ENCODE measurements around the gene DACT3.

DACT3 gene

GRCh38 chr19:46689358-46689757 is 28.4 kb upstream of the DACT3 start:
- H4K91ac ChIP-seq (ENCODE audit: low read depth, low read length) = no peak overlapping the region
- H2AFZ ChIP-seq (ENCODE audit: insufficient read depth, low read length, poor library complexity) = no peak overlapping the region
- H2BK5ac ChIP-seq (ENCODE audit: low read depth, low read length, poor library complexity) = no peak overlapping the region
- no peaks in the 10 kb centered on the region for H3K79me2 ChIP-seq (ENCODE audit: control insufficient read depth, insufficient read depth, low read length, poor library complexity)
- no peak overlapping the region for H2BK120ac ChIP-seq (ENCODE audit: insufficient read depth, low read length, poor library complexity)
- no peak overlapping the region for H4K8ac ChIP-seq (ENCODE audit: low read depth, low read length)
- H2BK12ac ChIP-seq (ENCODE audit: low read length) = no peak overlapping the region
- no peak overlapping the region for H2AK5ac ChIP-seq (ENCODE audit: low read length)
- H3K27ac ChIP-seq (ENCODE audit: low read depth, low read length) = no peak overlapping the region
- WGBS (ENCODE audit: extremely low coverage, insufficient coverage, insufficient read length) = no CpG with 5 or more reads among the region's 14 CpGs
- no peak overlapping the region for H3K9ac ChIP-seq (ENCODE audit: low read length)
- H3K14ac ChIP-seq (ENCODE audit: low read length) = no peak overlapping the region
- no peaks in the 10 kb centered on the region for H3K9me3 ChIP-seq (ENCODE audit: insufficient read depth, low read depth, low read length)
- no peak overlapping the region for H3K4ac ChIP-seq (ENCODE audit: low read depth, low read length)
- H3K27me3 ChIP-seq (ENCODE audit: insufficient read depth, low read length) = no peaks in the 10 kb centered on the region
- H3K79me1 ChIP-seq (ENCODE audit: low read length) = no peaks in the 10 kb centered on the region
- H4K12ac ChIP-seq (ENCODE audit: low read depth, low read length) = no peak overlapping the region
- H3K4me3 ChIP-seq (ENCODE audit: low read depth, low read length) = no peak overlapping the region
- DNase-seq = no peak
- H3K36me3 ChIP-seq (ENCODE audit: control insufficient read depth in 1 of 2, insufficient read depth in 2 of 2, low read length in 2 of 2) = peaks cover 74 to 84% of the 10 kb centered on the region in 2 experiments
- H3K4me1 ChIP-seq (ENCODE audit: control insufficient read depth in 1 of 2, insufficient read depth in 2 of 2, low read length in 2 of 2) = no peaks in the 10 kb centered on the region
- H3K23ac ChIP-seq (ENCODE audit: low read length) = no peak overlapping the region
- H3K4me2 ChIP-seq (ENCODE audit: low read length) = no peak overlapping the region
- H3K18ac ChIP-seq (ENCODE audit: low read length) = no peak overlapping the region

GRCh38 chr19:46687438-46688145 is 26.6 kb upstream of the DACT3 start:
- H2AFZ ChIP-seq (ENCODE audit: insufficient read depth, low read length, poor library complexity) = no peak overlapping the region
- H3K4me1 ChIP-seq (ENCODE audit: control insufficient read depth in 1 of 2, insufficient read depth in 2 of 2, low read length in 2 of 2) = no peaks in the 10 kb centered on the region
- no peak overlapping the region for H3K14ac ChIP-seq (ENCODE audit: low read length)
- no peak overlapping the region for H3K4ac ChIP-seq (ENCODE audit: low read depth, low read length)
- no peak for DNase-seq
- H3K9me3 ChIP-seq (ENCODE audit: insufficient read depth, low read depth, low read length) = no peaks in the 10 kb centered on the region
- peaks cover 71 to 77% of the 10 kb centered on the region in 2 experiments for H3K36me3 ChIP-seq (ENCODE audit: control insufficient read depth in 1 of 2, insufficient read depth in 2 of 2, low read length in 2 of 2)
- H3K23ac ChIP-seq (ENCODE audit: low read length) = no peak overlapping the region
- no peaks in the 10 kb centered on the region for H3K27me3 ChIP-seq (ENCODE audit: insufficient read depth, low read length)
- no peak overlapping the region for H4K12ac ChIP-seq (ENCODE audit: low read depth, low read length)
- H2BK12ac ChIP-seq (ENCODE audit: low read length) = no peak overlapping the region
- WGBS (ENCODE audit: extremely low coverage, insufficient coverage, insufficient read length) = no CpG with 5 or more reads among the region's 6 CpGs
- H4K8ac ChIP-seq (ENCODE audit: low read depth, low read length) = no peak overlapping the region
- H2BK5ac ChIP-seq (ENCODE audit: low read depth, low read length, poor library complexity) = no peak overlapping the region
- H3K4me3 ChIP-seq (ENCODE audit: low read depth, low read length) = no peak overlapping the region
- no peak overlapping the region for H4K91ac ChIP-seq (ENCODE audit: low read depth, low read length)
- H2BK120ac ChIP-seq (ENCODE audit: insufficient read depth, low read length, poor library complexity) = no peak overlapping the region
- H3K18ac ChIP-seq (ENCODE audit: low read length) = no peak overlapping the region
- no peak overlapping the region for H3K9ac ChIP-seq (ENCODE audit: low read length)
- no peaks in the 10 kb centered on the region for H3K79me1 ChIP-seq (ENCODE audit: low read length)
- no peak overlapping the region for H2AK5ac ChIP-seq (ENCODE audit: low read length)
- no peak overlapping the region for H3K27ac ChIP-seq (ENCODE audit: low read depth, low read length)
- H3K79me2 ChIP-seq (ENCODE audit: control insufficient read depth, insufficient read depth, low read length, poor library complexity) = no peaks in the 10 kb centered on the region
- H3K4me2 ChIP-seq (ENCODE audit: low read length) = no peak overlapping the region

GRCh38 chr19:46685189-46685588 is 24.2 kb upstream of the DACT3 start:
- H3K79me2 ChIP-seq (ENCODE audit: control insufficient read depth, insufficient read depth, low read length, poor library complexity) = no peaks in the 10 kb centered on the region
- no peak overlapping the region for H2BK12ac ChIP-seq (ENCODE audit: low read length)
- H3K9me3 ChIP-seq (ENCODE audit: insufficient read depth, low read depth, low read length) = no peaks in the 10 kb centered on the region
- no CpG with 5 or more reads among the region's 3 CpGs for WGBS (ENCODE audit: extremely low coverage, insufficient coverage, insufficient read length)
- no peak overlapping the region for H3K4me2 ChIP-seq (ENCODE audit: low read length)
- no peak overlapping the region for H3K23ac ChIP-seq (ENCODE audit: low read length)
- H4K8ac ChIP-seq (ENCODE audit: low read depth, low read length) = no peak overlapping the region
- no peak overlapping the region for H4K91ac ChIP-seq (ENCODE audit: low read depth, low read length)
- no peak overlapping the region for H3K14ac ChIP-seq (ENCODE audit: low read length)
- H3K9ac ChIP-seq (ENCODE audit: low read length) = no peak overlapping the region
- H3K79me1 ChIP-seq (ENCODE audit: low read length) = no peaks in the 10 kb centered on the region
- no peak overlapping the region for H2BK120ac ChIP-seq (ENCODE audit: insufficient read depth, low read length, poor library complexity)
- H3K4me3 ChIP-seq (ENCODE audit: low read depth, low read length) = no peak overlapping the region
- H2BK5ac ChIP-seq (ENCODE audit: low read depth, low read length, poor library complexity) = no peak overlapping the region
- no peaks in the 10 kb centered on the region for H3K4me1 ChIP-seq (ENCODE audit: control insufficient read depth in 1 of 2, insufficient read depth in 2 of 2, low read length in 2 of 2)
- no peak overlapping the region for H3K4ac ChIP-seq (ENCODE audit: low read depth, low read length)
- no peaks in the 10 kb centered on the region for H3K27me3 ChIP-seq (ENCODE audit: insufficient read depth, low read length)
- H3K27ac ChIP-seq (ENCODE audit: low read depth, low read length) = no peak overlapping the region
- H3K18ac ChIP-seq (ENCODE audit: low read length) = no peak overlapping the region
- peaks cover 63 to 64% of the 10 kb centered on the region in 2 experiments for H3K36me3 ChIP-seq (ENCODE audit: control insufficient read depth in 1 of 2, insufficient read depth in 2 of 2, low read length in 2 of 2)
- H2AFZ ChIP-seq (ENCODE audit: insufficient read depth, low read length, poor library complexity) = no peak overlapping the region
- H4K12ac ChIP-seq (ENCODE audit: low read depth, low read length) = no peak overlapping the region
- H2AK5ac ChIP-seq (ENCODE audit: low read length) = no peak overlapping the region
- DNase-seq = no peak

GRCh38 chr19:46678110-46678732 is 17.2 kb upstream of the DACT3 start:
- Histone ChIP-seq H3K4me2 (ENCODE audit: low read length) (no peak overlapping the region), H3K27ac (ENCODE audit: low read depth, low read length) (no peak overlapping the region), H3K4ac (ENCODE audit: low read depth, low read length) (no peak overlapping the region), H4K91ac (ENCODE audit: low read depth, low read length) (no peak overlapping the region), H3K79me2 (ENCODE audit: control insufficient read depth, insufficient read depth, low read length, poor library complexity) (no peaks in the 10 kb centered on the region), H3K36me3 (ENCODE audit: control insufficient read depth in 1 of 2, insufficient read depth in 2 of 2, low read length in 2 of 2) (peaks cover 64 to 74% of the 10 kb centered on the region in 2 experiments), H3K27me3 (ENCODE audit: insufficient read depth, low read length) (no peaks in the 10 kb centered on the region), H3K14ac (ENCODE audit: low read length) (no peak overlapping the region), H3K18ac (ENCODE audit: low read length) (no peak overlapping the region), H3K4me3 (ENCODE audit: low read depth, low read length) (no peak overlapping the region), H3K9ac (ENCODE audit: low read length) (no peak overlapping the region), H3K4me1 (ENCODE audit: control insufficient read depth in 1 of 2, insufficient read depth in 2 of 2, low read length in 2 of 2) (no peaks in the 10 kb centered on the region), H2BK120ac (ENCODE audit: insufficient read depth, low read length, poor library complexity) (no peak overlapping the region), H2AK5ac (ENCODE audit: low read length) (no peak overlapping the region), H2AFZ (ENCODE audit: insufficient read depth, low read length, poor library complexity) (no peak overlapping the region), H3K9me3 (ENCODE audit: insufficient read depth, low read depth, low read length) (peaks cover 6% of the 10 kb centered on the region), H4K8ac (ENCODE audit: low read depth, low read length) (no peak overlapping the region), H3K79me1 (ENCODE audit: low read length) (no peaks in the 10 kb centered on the region), H3K23ac (ENCODE audit: low read length) (no peak overlapping the region), H4K12ac (ENCODE audit: low read depth, low read length) (no peak overlapping the region), H2BK12ac (ENCODE audit: low read length) (no peak overlapping the region), H2BK5ac (ENCODE audit: low read depth, low read length, poor library complexity) (no peak overlapping the region)
- WGBS (ENCODE audit: extremely low coverage, insufficient coverage, insufficient read length) = no CpG with 5 or more reads among the region's 26 CpGs
- no peak for DNase-seq
